HCT116 (cell line): Measurements from ENCODE around the gene ZC3H12C. TPM values are rescaled to one million over a fixed set of nuclear protein-coding genes. Genes with fewer than 3 reads are reported as not detected.
A peak's percentile ranks its signal among the peaks of the same experiment; 100 is the strongest.

Experiments used
- ATAC-seq: fragments of 200-7000 bp; cut with Tn5 transposase; 2 replicates; pipeline ENCODE4 v1.9.1; 2020; ENCODE audit warnings: mild to moderate bottlenecking, moderate library complexity
- BruUV-seq: library from RNA; stranded (reverse); fragments of 400-500 nt; replicated peaks from 2 replicates; lab custom pipeline; 2021; lab: Mats Ljungman, UMichigan
- CTCF ChIA-PET: fragments of 300-600 bp; sonication (Branson Sonifier 250); formaldehyde crosslinking; loops from one replicate; lab custom pipeline; 2021; ENCODE audit warnings: antibody characterized with exemption; lab: Charles Lee
- POLR2A ChIA-PET: fragments of 300-600, 350-600 bp; sonication (Branson Sonifier 250); formaldehyde crosslinking; loops from one replicate; lab custom pipeline; 2021; ENCODE audit warnings: antibody characterized with exemption; lab: Charles Lee
- RAD21 ChIA-PET, 2 experiments: fragments of 300-600 bp; sonication (Branson Sonifier 250); formaldehyde crosslinking; loops; one replicate each; lab custom pipeline; 2023; ENCODE audit warnings: low total read pairs in 2 of 2; ENCODE audit not compliant: uncharacterized antibody in 2 of 2, unreplicated experiment in 2 of 2, low non-redundant PET in 1 of 2; lab: Charles Lee
- DNase-seq: peaks from one replicate; pipeline ENCODE4 v3.0.0-alpha.2; 2010; ENCODE audit warnings: low read depth, low spot score
- H2AFZ ChIP-seq: fragments of 200-600 bp; shearing (Covaris generic), sonication (generic); 2 replicates; pipeline ENCODE4 v1.6.1; 2017; ENCODE audit warnings: low read depth, mixed run types, mixed read lengths, antibody characterized with exemption, low read length; ENCODE audit not compliant: poor library complexity, severe bottlenecking
- H3K27ac ChIP-seq: 2 replicates; pipeline ENCODE4 v1.5.1; 2012; ENCODE audit warnings: low read depth, low read length
- H3K27me3 ChIP-seq: fragments of 200-600 bp; sonication (generic); 2 replicates; pipeline ENCODE4 v1.6.1; 2016; ENCODE audit warnings: mixed run types, low read length, mixed read lengths; ENCODE audit not compliant: insufficient read depth
- H3K36me3 ChIP-seq, 2 experiments: fragments of 200-500 bp in 1 of 2; fragments of 200-600 bp in 1 of 2; sonication (Bioruptor generic) in 1 of 2; sonication (generic) in 1 of 2; 2 replicates each; pipeline versions ENCODE4 v1.5.1 to v1.6.1; 2014 to 2016; ENCODE audit warnings: low read length in 2 of 2, inconsistent platforms in 1 of 2, mixed read lengths in 1 of 2, mixed run types in 1 of 2; ENCODE audit not compliant: insufficient read depth in 2 of 2, control insufficient read depth in 1 of 2
- H3K4me1 ChIP-seq, 2 experiments: fragments of 200-600 bp in 1 of 2; sonication (generic) in 1 of 2; 2 replicates each; pipeline versions ENCODE4 v1.5.1 to v1.6.1; 2012 to 2017; ENCODE audit warnings: low read length in 2 of 2, inconsistent platforms in 1 of 2, mild to moderate bottlenecking in 1 of 2, mixed read lengths in 1 of 2, mixed run types in 1 of 2, moderate library complexity in 1 of 2; ENCODE audit not compliant: insufficient read depth in 2 of 2, control insufficient read depth in 1 of 2
- H3K4me2 ChIP-seq: fragments of 200-600 bp; sonication (generic); 2 replicates; pipeline ENCODE4 v1.6.1; 2017; ENCODE audit warnings: mixed run types, low read length, mixed read lengths
- H3K4me3 ChIP-seq, 2 experiments: fragments of 200-600 bp in 1 of 2; sonication (generic) in 1 of 2; replicated peaks in 1 of 2; 2 replicates each; pipeline ENCODE4 v1.5.1; 2011 to 2016; ENCODE audit warnings: low read length in 2 of 2, control low read depth in 1 of 2, low read depth in 1 of 2, mild to moderate bottlenecking in 1 of 2, mixed read lengths in 1 of 2, mixed run types in 1 of 2
- H3K79me2 ChIP-seq: fragments of 200-600 bp; sonication (generic); 2 replicates; pipeline ENCODE4 v1.6.1; 2017; ENCODE audit warnings: mild to moderate bottlenecking, mixed run types, low read length, moderate library complexity, mixed read lengths; ENCODE audit not compliant: insufficient read depth
- H3K9ac ChIP-seq: fragments of 200-600 bp; sonication (generic); 2 replicates; pipeline ENCODE4 v1.6.1; 2016; ENCODE audit warnings: low read length, mixed read lengths
- H3K9me2 ChIP-seq: fragments of 200-600 bp; sonication (generic), shearing (Covaris generic); 2 replicates; pipeline ENCODE4 v1.6.1; 2017; ENCODE audit warnings: mixed run types, mild to moderate bottlenecking, moderate library complexity; ENCODE audit not compliant: insufficient read depth
- H3K9me3 ChIP-seq, 2 experiments: fragments of 200-500 bp in 1 of 2; fragments of 200-600 bp in 1 of 2; sonication (Bioruptor generic) in 1 of 2; sonication (generic) in 1 of 2; 2 replicates each; pipeline ENCODE4 v1.6.1; 2014 to 2017; ENCODE audit warnings: low read length in 2 of 2, mixed read lengths in 2 of 2, inconsistent platforms in 1 of 2, low read depth in 1 of 2, mild to moderate bottlenecking in 1 of 2, mixed run types in 1 of 2, moderate library complexity in 1 of 2; ENCODE audit not compliant: control insufficient read depth in 1 of 2, insufficient read depth in 1 of 2
- H4K20me1 ChIP-seq: fragments of 200-600 bp; sonication (generic), shearing (Covaris generic); 2 replicates; pipeline ENCODE4 v1.6.1; 2017; ENCODE audit warnings: mixed run types, mild to moderate bottlenecking, moderate library complexity; ENCODE audit not compliant: insufficient read depth
- CEBPB ChIP-seq: IDR thresholded peaks from 2 replicates; pipeline ENCODE4 v1.6.1; 2012; ENCODE audit warnings: low read depth
- ELF1 ChIP-seq: IDR thresholded peaks from 2 replicates; pipeline ENCODE4 v1.6.1; 2012; ENCODE audit warnings: low read depth, borderline replicate concordance
- EZH2phosphoT487 ChIP-seq: fragments of 200-600 bp; IDR thresholded peaks from 2 replicates; pipeline ENCODE4 v1.6.1; 2018; ENCODE audit warnings: antibody characterized with exemption, borderline replicate concordance
- FOSL1 ChIP-seq: IDR thresholded peaks from 2 replicates; pipeline ENCODE4 v1.6.1; 2012; ENCODE audit warnings: low read depth
- JUND ChIP-seq: IDR thresholded peaks from 2 replicates; pipeline ENCODE4 v1.6.1; 2012
- MAX ChIP-seq: IDR thresholded peaks from 2 replicates; pipeline ENCODE4 v1.6.1; 2012
- REST ChIP-seq: IDR thresholded peaks from 2 replicates; pipeline ENCODE4 v1.6.1; 2012; ENCODE audit warnings: low read depth
- SIN3A ChIP-seq: IDR thresholded peaks from 2 replicates; pipeline ENCODE4 v1.6.1; 2012; ENCODE audit warnings: low read depth
- SP1 ChIP-seq: IDR thresholded peaks from 2 replicates; pipeline ENCODE4 v1.6.1; 2012; ENCODE audit warnings: low read depth
- TCF7L2 ChIP-seq: IDR thresholded peaks from 2 replicates; pipeline ENCODE4 v1.7.0; 2011; ENCODE audit warnings: borderline replicate concordance, inconsistent platforms; ENCODE audit not compliant: insufficient read depth, insufficient read length; ENCODE audit errors: extremely low read depth
- YY1 ChIP-seq: IDR thresholded peaks from 2 replicates; pipeline ENCODE4 v1.6.1; 2011; ENCODE audit warnings: low read length, low read depth, moderate library complexity, mild to moderate bottlenecking; ENCODE audit not compliant: insufficient replicate concordance; ENCODE audit errors: extremely low read depth
- ZFX ChIP-seq: fragments of 450-650 bp; IDR thresholded peaks from 2 replicates; pipeline ENCODE4 v1.6.1; 2017
- intact Hi-C: fragments of 100-400 bp; cut with micrococcal nuclease; formaldehyde crosslinking; loops from 2 replicates; pipeline ENCODE4 v1.10.0; 2022
- total RNA-seq: library from RNA; stranded (reverse); gene quantifications from one replicate; pipeline ENCODE4 v1.2.1, GENCODE V29; 2021; ENCODE audit not compliant: unreplicated experiment

The ZC3H12C gene
- total RNA-seq, 1 experiment from 2014 or later, result 10.2 TPM

GRCh38 chr11:110185121-110185591, 92.0 kb downstream of the ZC3H12C start:
- ChIA-PET CTCF (interaction anchor here (1.8 kb wide), 1 partner anchor 11 kb away, joined by 5 read pairs; no protein-coding TSS in a partner anchor), RAD21 (no interaction called here), POLR2A (interaction anchor here (1.4 kb wide), 1 partner anchor 10 kb away, joined by 4 read pairs; no protein-coding TSS in a partner anchor)
- H3K4me2 ChIP-seq, result peak overlapping the region; percentile 36
- H3K79me2 ChIP-seq, result no peaks in the 10 kb centered on the region
- TF ChIP-seq JUND (peak; percentile 53), SP1 (peak; percentile 26; the same call in 1 of the 2 replicates), ELF1 (no peak), FOSL1 (peak; percentile 61; the same call in 1 of the 2 replicates), REST (no peak)
- BruUV-seq, result no TSS peak
- H4K20me1 ChIP-seq, result no peaks in the 10 kb centered on the region
- no peak overlapping the region for H2AFZ ChIP-seq
- peak; percentile 10 for DNase-seq
- no peak for ATAC-seq
- intact Hi-C loops, result no loop called here
- peaks cover 5 to 44% of the 10 kb centered on the region in 2 experiments; a peak in 3 of 4 replicates for H3K4me1 ChIP-seq
- no peak overlapping the region for H3K4me3 ChIP-seq
- H3K9ac ChIP-seq, result no peak overlapping the region
- no peaks in the 10 kb centered on the region for H3K9me3 ChIP-seq
- no peaks in the 10 kb centered on the region for H3K36me3 ChIP-seq
- H3K9me2 ChIP-seq, result no peaks in the 10 kb centered on the region
- H3K27me3 ChIP-seq, result no peaks in the 10 kb centered on the region
- H3K27ac ChIP-seq, result no peak overlapping the region

- ChIA-PET POLR2A (interaction anchor here (1.4 kb wide), 1 partner anchor 9 kb away, joined by 4 read pairs; no protein-coding TSS in a partner anchor), RAD21 (no interaction called here), CTCF (interaction anchor here (1.8 kb wide), 1 partner anchor 10 kb away, joined by 5 read pairs; no protein-coding TSS in a partner anchor)
- Histone ChIP-seq H3K36me3 (no peaks in the 10 kb centered on the region), H3K79me2 (no peaks in the 10 kb centered on the region), H3K9me3 (no peaks in the 10 kb centered on the region), H2AFZ (no peak overlapping the region), H3K27ac (no peak overlapping the region), H3K9ac (no peak overlapping the region), H3K4me2 (peak overlapping the region; percentile 36), H3K27me3 (no peaks in the 10 kb centered on the region), H3K9me2 (no peaks in the 10 kb centered on the region), H3K4me1 (peaks cover 5 to 44% of the 10 kb centered on the region in 2 experiments; a peak in 3 of 4 replicates), H4K20me1 (no peaks in the 10 kb centered on the region), H3K4me3 (no peak overlapping the region)
- intact Hi-C loops, result no loop called here
- no TSS peak for BruUV-seq
- DNase-seq (no peak), ATAC-seq (no peak)
- TF ChIP-seq EZH2phosphoT487 (no peak), ZFX (no peak), YY1 (no peak), REST (no peak), MAX (no peak), SIN3A (no peak), FOSL1 (no peak), JUND (no peak), CEBPB (no peak), TCF7L2 (no peak), ELF1 (no peak)
These were observed 92.4 kb downstream of the ZC3H12C start for GRCh38 chr11:110185599-110185998.
